ENCODE measurements around the gene UFSP1. TPM values are rescaled to one million over a fixed set of nuclear protein-coding genes. Genes with fewer than 3 reads are reported as not detected.
"Not testable (repeated sequence)": the region's sequence is repeated elsewhere in the genome, so short reads cannot be mapped to it uniquely, and the experiment has no call there.

UFSP1 gene
- total RNA-seq = 2.9 TPM

DNA sequence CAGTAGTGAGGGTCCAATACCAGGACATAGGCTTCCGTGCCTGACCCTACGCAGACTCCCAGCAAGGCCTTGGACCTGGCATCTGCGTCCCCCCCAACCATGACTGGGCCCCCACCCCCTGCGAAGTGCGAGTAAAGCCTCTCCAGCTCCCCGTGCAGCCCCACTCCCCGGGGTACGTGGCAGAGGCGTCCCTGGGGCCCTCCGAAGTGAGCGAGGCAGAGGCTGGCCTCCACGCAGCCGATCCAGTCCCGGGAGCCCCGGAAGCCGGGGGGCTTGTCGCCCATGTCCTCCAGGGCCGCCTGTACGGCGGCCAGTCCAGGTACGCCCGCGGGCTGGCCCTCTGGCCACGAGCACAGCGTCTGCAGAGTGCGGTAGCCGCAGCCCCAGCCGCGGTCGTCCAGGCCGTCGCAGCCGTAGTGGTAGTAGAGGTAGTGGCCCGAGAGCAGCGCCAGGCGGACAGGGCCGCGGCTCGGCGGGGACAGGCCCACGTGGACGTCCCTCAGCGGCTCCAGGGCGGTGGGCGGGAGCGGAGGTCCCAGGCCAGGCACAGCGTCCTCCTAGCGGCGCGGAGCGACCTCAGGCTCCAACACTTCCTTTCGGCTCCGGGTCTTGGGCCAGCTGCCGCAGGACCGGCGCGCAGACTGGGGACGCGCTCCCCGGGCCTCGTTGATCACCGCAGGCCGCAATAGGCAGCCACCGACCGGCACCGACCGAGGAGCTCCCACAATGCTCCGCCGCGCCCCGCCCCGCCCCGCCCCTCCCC, at the start of gene UFSP1:
UFSP1 (minus strand) TSS at position 728 of the 763 bp plus-strand sequence; CDS start at position 284, 444 bp downstream.
- intact Hi-C loops (cut with DNase I) = no loop called here
- ATAC-seq = peak; percentile 23
- DNase-seq (ENCODE audit: low spot score) = no peak

DNA sequence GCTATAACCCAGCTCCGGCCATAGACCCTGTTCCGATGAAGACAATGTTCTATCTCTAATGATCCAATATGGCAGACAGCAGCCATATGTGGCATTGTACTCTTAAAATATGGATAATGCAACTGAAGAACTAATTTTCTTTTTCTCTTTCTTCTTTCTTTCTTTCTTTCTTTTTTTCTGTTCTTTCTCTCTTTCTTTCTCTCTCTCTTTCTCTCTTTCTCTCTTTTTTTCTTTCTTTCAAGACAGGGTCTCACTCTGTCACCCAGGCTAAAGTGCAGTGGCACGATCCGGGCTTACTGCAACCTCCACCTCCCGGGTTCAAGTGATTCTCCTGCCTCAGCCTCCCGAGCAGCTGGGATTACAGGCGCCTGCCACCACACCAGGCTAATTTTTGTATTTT, 46.7 kb upstream of the UFSP1 start:
- intact Hi-C loops (cut with DNase I); ATAC-seq; DNase-seq (ENCODE audit: low spot score): not testable (repeated sequence)

DNA sequence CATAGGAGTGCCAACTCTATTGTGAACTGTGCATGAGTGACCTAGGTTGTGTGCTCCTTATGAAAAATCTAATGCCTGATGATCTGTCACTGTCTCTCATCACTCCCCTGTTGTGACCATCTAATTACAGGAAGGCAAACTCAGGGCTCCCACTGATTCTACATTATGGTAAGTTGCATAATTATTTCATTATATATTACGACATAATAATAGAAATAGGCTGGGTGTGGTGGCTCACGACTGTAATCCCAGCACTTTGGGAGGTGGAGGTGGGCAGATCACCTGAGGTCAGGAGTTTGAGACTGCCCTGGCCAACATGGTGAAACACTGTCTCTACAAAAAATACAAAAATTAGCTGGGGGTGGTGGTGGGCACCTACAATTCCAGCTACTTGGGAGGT, 45.9 kb upstream of the UFSP1 start:
- ATAC-seq; intact Hi-C loops (cut with DNase I); DNase-seq (ENCODE audit: low spot score): not testable (repeated sequence)

DNA sequence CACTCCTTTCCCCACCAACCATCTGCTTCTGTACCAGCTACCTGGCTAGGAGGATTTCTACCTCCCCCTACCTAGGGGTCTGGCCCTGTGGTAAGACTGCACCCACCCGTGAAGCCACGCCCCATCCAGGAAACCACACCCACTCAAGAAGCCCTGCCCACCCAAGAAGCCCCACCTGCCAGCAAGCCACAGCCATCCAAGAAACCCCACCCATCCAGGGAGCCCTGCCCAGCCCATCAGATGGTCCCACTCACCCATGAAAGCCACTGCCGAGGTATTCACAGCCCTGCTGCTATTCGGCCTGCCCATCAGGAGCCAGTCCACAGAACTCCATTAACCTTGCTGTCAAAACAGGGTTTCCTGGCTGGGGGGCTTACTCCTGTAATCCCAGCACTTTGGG, 44.2 kb upstream of the UFSP1 start:
- intact Hi-C loops (cut with DNase I) = no loop called here
- no peak for ATAC-seq
- no peak for DNase-seq (ENCODE audit: low spot score)

DNA sequence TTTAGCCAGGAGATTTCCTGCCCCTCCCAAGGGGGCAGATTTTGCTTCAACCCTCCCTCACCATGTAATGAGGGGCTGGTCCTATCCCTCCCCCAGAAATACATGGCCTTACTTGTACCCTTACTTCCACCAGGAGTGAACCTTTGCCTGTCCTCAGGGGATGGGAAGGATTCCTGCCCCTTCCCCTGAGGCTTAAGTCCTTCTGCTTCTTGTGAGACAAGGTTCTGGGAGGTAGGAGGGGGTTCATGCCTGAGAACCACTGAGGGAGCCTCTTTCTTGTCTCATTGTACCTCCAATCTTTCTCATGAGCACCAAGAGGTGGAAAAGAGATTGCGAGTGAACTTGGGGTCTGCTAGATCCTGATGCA, 40.3 kb upstream of the UFSP1 start:
- intact Hi-C loops (cut with DNase I) = no loop called here
- DNase-seq (ENCODE audit: low spot score) (no peak), ATAC-seq (no peak)

DNA sequence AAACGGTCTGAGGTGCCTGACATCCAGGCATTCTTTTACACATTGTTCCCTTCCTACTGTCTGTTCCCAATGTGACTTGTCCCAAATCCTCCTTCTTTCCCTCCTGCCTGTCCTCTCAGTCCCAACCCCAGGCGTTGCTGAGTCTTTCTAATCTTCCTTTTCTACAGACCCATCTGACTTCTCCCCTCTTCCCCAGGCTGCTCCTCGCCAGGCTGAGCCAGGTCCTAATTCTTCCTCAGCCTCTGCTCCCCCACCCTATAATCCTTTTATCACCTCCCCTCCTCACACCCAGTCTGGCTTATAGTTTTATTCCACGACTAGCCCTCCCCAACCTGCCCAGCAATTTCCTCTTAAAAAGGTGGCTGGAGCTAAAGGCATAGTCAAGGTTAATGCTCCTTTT, 34.1 kb upstream of the UFSP1 start:
- intact Hi-C loops (cut with DNase I); ATAC-seq; DNase-seq (ENCODE audit: low spot score): not testable (repeated sequence)

DNA sequence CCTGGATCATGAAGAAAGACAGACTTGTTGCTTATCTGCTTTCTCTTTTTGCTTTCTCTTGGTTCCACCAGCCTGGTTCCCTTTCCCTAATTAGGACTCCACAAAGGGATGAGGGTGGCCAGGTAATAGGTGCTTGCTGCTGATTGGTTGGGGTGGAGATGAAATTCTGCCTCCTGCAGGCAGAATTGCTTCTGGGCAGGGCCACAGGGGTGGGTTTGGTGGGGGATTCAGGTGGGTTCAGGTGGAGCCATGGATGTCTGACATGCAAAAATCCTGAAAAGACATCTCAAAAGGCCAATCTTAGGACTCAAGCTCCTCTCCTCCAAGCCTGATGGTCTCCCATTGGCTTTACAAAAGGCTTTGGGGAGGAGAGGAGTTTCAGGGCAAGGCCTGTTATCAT, 31.5 kb upstream of the UFSP1 start:
- DNase-seq (ENCODE audit: low spot score) (no peak), ATAC-seq (no peak)
- intact Hi-C loops (cut with DNase I) = no loop called here

DNA sequence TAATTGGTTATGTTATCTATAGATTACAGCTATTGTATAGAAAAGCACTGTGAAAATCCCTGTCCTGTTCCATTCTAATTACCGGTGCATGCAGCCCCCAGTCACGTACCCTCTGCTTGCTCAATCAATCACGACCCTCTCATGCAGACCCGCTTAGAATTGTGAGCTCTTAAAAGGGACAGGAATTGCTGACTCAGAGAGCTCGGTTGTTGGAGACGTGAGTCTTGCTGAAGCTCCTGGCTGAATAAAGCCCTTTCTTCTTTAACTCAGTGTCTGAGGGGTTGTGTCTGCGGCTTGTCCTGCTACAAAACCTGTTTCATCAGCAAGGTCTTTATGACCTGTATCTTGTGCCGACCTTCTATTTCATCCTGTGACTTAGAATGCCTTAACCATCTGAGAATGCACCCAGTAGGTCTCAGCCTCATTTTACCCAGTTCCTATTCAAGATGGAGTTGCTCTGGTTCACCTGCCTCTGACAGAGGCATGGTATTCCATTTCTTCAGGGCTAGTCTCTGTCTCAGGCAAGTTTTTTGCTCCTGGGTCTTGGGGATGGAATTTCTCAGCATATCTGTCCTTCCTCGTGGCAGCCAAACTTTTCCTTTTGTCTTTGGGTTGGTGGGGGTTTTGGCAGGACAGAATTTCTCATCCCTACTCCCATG, 30.4 kb upstream of the UFSP1 start:
- intact Hi-C loops (cut with DNase I); DNase-seq (ENCODE audit: low spot score); ATAC-seq: not testable (repeated sequence)

DNA sequence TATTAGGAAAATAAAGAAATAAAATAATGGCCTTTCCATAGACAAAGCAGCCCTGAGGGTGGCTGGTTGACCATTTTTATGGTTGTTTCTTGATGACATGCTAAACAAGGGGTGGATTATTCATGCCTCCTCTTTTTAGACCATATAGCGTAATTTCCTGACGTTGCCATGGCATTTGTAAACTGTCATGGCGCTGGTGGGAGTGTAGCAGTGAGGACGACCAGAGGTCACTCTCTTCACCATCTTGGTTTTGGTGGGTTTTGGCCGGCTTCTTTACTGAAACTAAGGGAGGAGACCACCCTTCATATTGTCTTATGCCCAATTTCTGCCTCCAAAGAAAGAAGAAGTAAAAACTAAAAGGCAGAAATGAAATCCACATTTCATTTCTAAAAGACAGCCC, 29.8 kb upstream of the UFSP1 start:
- ATAC-seq; DNase-seq (ENCODE audit: low spot score); intact Hi-C loops (cut with DNase I): not testable (repeated sequence)

DNA sequence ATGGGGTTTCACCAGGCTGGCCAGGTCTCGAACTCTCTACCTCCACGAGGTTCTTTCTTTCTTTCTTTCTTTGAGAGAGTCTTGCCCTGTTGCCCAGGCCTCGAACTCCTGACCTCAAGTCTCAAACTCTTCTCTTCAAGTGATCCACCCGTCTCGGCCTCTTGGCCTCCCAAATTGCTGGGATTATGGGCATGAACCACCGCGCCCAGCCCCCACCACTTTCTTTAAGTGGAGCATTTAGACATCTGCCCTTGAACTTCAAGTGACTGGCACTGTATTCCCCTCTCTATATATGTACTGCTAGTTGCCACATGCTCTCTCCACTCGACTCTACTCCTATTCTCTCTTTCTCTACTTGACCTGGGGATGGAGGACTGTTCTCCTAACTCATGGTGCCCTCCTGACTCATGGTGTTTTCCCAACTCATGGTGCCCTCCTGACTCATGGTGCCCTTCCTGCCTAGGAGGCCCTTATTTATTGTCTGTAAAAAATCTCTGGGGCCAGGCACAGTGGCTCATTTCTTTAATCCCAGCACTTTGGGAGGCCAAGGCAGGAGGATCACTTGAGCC, 25.4 kb upstream of the UFSP1 start:
- DNase-seq (ENCODE audit: low spot score) = no peak
- intact Hi-C loops (cut with DNase I) = no loop called here
- no peak for ATAC-seq

DNA sequence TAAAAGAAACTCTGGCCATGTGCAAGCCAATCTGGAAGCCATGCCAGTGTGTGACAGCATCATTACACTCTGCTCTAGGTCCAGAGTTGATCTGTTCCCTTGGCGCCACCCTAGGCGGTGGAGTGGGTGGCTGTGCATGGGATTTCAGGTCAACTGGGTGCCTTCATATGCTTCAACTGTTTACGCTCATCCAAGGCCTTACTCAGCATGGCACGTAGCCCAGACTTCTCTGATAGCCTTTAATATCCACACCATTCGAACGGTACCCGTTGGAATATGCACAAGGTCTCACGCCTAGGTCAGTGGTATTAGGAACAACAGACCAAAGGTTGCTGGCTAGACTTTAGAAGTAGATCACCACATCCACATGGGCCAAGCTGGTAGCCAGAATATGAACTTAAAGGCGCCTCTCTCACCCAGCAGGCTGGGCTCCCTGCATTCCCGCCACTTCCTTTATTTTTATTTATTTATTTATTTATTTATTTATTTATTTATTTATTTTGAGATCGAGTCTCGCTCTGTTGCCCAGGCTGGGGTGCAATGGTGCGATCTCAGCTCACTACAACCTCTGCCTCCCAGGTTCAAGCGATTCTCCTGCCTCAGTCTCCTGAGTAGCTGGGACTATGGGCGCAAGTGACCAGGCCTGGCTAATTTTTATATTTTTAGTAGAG, 24.8 kb upstream of the UFSP1 start:
- ATAC-seq (no peak), DNase-seq (ENCODE audit: low spot score) (no peak)
- intact Hi-C loops (cut with DNase I) = no loop called here

DNA sequence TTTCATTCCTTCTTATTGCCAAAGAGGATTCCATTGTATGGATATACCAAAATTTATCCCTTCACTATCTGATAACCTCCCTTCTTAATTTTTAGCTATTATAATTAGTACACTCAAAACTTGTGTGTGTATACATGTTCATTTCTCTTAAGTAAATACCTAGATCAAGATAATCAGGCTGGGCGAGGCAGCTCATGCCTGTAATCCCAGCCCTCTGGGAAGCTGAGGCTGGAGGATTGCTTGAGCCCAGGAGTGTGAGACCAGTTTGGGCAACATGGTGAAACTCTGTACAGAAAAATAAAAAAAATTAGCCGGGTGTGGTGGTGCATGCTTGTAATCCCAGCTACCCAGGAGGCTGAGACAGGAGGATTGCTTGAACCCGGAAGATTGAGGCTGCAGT, 22.0 kb upstream of the UFSP1 start:
- DNase-seq (ENCODE audit: low spot score) (no peak), ATAC-seq (no peak)
- intact Hi-C loops (cut with DNase I) = no loop called here

DNA sequence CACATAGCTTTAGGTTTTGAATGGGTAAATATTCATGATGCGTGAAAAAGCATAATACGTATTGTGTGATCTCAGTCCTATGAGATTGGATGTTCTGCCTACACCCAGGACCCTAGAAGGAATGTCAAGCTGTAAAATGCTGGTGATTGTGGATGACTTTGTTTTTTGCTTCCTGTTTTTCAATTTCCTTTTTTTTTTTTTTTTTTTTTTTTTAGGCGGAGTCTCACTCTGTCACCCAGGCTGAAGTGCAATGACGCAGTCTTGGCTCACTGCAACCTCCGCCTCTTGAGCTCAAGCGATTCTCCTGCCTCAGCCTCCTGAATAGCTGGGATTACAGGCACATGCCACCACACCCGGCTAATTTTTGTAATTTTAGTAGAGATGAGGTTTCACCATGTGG, 20.9 kb upstream of the UFSP1 start:
- ATAC-seq; DNase-seq (ENCODE audit: low spot score); intact Hi-C loops (cut with DNase I): not testable (repeated sequence)

DNA sequence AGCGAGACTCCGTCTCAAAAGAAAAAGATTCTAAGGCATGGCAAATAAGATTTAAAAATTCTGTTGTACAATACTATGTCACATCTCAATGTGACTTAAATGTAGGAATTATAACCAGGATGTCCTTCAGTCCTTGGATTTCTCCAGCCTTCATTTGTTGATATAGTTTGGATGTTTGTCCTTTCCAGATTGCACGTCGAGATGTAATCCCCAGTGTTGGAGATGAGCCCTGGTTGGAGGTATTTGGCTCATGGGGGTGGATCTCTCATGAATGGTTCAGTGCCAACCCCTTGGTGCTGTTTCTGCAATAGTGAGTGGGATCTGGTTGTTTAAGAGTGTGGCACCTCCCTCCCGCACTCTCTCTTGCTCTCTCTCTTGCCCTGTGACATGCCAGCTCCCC, 19.0 kb upstream of the UFSP1 start:
- intact Hi-C loops (cut with DNase I) = no loop called here
- DNase-seq (ENCODE audit: low spot score) (no peak), ATAC-seq (no peak)

DNA sequence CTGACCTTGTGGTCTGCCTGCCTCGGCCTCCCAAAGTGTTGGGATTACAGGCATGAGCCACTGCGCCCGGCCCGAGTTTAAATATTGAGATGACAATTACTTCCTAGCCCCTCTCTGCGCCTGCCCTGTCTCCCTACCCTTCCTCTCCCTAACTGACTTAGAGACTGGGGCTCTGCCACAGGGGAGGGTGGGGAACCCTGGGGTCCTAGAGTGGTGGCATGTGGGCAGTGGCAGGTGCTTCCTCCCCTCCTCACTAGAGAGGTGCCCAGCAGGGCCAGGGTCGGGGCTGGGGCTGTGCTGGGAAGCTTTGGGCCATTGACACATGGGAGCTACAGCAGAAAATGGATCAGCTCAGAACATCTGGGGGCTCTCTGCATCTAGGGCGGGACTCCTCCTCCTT, 13.1 kb upstream of the UFSP1 start:
- DNase-seq (ENCODE audit: low spot score) (no peak), ATAC-seq (no peak)
- intact Hi-C loops (cut with DNase I) = no loop called here

DNA sequence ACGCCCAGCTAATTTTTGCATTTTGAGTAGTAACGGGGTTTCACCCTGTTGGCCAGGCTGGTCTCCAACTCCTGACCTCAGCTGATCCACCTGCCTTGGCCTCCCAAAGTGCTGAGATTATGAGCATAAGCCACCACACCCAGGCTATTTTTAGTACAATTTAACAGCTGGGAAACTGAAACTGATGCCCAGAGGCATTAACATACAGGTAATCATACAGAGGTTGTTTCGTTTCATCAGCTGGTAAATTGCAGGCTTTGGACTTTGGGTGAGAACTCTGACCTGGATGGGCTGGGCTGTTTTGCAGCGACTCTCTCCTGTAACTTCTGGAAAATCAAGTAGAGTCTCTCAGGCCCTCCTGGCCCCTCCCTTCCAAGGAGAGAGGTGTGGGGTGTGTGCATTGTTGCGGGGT, 12.4 kb upstream of the UFSP1 start:
- DNase-seq (ENCODE audit: low spot score) = no peak
- intact Hi-C loops (cut with DNase I) = no loop called here
- no peak for ATAC-seq

DNA sequence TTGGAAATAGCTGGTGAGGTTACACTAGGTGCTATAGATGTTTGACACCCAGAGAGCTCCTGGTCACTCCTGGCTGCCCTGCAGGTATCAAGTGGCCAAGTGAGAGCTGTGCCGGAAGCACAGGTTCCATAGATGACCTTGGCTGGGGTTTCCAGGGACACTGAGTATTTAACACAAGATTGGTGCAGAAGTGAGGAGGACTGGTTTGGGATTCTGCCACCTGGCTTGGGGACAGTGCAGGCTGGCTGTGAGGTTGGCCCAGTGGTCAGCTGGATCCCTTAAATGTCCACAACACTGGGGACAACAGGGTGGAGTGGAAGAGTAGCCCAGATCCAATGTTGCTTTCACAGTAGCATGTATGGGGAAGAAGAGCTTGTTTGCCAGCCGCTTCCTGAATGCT, 11.5 kb upstream of the UFSP1 start:
- intact Hi-C loops (cut with DNase I) = no loop called here
- DNase-seq (ENCODE audit: low spot score) = no peak
- no peak for ATAC-seq

DNA sequence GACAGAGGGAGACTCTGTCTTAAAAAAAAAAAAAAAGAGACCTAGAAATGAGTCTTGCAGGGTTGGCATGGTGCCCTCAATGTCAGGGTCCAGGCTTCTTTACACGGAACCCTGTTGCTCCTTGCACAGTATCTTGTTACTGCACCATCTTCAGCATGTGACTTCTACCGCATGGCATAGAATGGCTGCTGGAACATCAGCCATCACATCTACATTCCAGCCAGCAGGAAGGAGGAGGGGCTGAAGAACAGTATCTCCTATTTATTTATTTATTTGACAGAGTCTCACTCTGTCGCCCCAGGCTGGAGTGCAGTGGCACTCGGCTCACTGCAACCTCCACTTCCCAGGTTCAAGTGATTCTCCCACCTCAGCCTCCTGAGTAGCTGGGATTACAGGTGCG, 9.9 kb upstream of the UFSP1 start:
- intact Hi-C loops (cut with DNase I) = loop anchor here (5.0 kb wide), 1 partner anchor 158 kb away; no protein-coding TSS in a partner anchor
- ATAC-seq = no peak
- DNase-seq (ENCODE audit: low spot score) = no peak

DNA sequence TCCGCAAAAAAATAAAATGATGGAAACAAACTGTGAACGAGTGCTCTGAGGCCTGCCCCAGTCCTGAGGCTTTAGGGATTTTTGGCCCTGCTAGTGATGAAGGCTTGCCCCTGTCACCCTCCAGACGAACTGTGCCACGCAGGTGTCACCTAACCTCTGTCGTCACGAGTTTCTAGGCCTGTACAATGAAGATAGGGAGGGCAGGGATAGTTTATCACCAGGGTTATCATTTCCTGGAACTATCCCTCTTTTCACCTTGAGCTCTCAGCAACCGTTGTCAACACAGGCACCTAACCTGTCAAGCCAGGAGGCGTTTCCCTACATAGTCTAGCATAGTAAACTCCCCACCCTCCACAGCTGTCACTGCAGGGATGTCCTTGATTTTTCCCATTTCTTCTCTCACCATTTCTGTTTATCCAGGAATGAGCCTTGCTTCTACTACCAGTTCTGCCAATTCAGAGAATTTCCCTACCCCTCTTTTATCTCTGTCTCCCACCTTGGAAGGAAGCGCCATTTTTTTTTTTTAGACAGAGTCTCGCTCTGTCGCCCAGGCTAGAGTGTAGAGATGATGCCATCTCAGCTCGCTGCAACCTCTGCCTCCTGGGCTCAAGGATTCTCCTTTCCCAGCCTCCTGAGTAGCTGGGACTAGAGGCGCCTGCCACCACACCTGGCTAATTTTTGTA, 8.4 kb upstream of the UFSP1 start:
- no peak for ATAC-seq
- no peak for DNase-seq (ENCODE audit: low spot score)
- intact Hi-C loops (cut with DNase I) = loop anchor here (5.0 kb wide), 1 partner anchor 159 kb away; no protein-coding TSS in a partner anchor
